AG09309 (cell line): Measurements from ENCODE around the gene KANSL1L.
A peak's percentile ranks its signal among the peaks of the same experiment; 100 is the strongest.

Experiments used
- DNase-seq: peaks from one replicate; pipeline ENCODE4 v3.0.0-alpha.2; 2010; ENCODE audit warnings: low read depth
- H3K4me3 ChIP-seq: 2 replicates; pipeline ENCODE4 v1.5.1; 2011; ENCODE audit warnings: mild to moderate bottlenecking, low read depth, low read length, moderate library complexity; ENCODE audit not compliant: control insufficient read depth
- TF ChIP-seq, protein P1 (sequence below): IDR thresholded peaks from 2 replicates; pipeline ENCODE4 v1.5.1; 2011; ENCODE audit warnings: mild to moderate bottlenecking, low read depth, low read length, inconsistent platforms; ENCODE audit not compliant: insufficient read depth, control insufficient read depth; ENCODE audit errors: missing control alignments

The KANSL1L gene

DNA sequence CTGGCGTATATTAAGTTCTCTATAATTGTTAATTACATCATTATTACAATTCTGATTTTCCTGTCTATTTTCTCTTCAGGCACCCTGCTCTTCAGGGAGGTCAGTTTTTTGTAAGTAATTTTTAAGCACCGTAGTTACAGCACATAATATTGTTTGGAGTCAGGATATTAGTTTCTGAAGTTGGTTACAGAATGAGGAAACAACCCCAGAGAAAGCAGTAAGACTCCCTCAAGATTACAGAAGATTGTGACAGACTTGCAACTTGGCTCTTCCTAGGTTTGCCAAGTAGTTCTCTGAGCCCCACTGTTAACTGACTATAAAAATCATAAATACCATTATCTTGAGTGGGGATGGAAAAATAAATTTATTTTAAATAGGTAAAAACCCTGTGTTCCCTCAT, 167.8 kb downstream of the KANSL1L start:
- DNase-seq = peak; percentile 4
- peak overlapping the region; percentile 94 for H3K4me3 ChIP-seq
- TF ChIP-seq, protein P1, sequence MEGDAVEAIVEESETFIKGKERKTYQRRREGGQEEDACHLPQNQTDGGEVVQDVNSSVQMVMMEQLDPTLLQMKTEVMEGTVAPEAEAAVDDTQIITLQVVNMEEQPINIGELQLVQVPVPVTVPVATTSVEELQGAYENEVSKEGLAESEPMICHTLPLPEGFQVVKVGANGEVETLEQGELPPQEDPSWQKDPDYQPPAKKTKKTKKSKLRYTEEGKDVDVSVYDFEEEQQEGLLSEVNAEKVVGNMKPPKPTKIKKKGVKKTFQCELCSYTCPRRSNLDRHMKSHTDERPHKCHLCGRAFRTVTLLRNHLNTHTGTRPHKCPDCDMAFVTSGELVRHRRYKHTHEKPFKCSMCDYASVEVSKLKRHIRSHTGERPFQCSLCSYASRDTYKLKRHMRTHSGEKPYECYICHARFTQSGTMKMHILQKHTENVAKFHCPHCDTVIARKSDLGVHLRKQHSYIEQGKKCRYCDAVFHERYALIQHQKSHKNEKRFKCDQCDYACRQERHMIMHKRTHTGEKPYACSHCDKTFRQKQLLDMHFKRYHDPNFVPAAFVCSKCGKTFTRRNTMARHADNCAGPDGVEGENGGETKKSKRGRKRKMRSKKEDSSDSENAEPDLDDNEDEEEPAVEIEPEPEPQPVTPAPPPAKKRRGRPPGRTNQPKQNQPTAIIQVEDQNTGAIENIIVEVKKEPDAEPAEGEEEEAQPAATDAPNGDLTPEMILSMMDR = no peak

DNA sequence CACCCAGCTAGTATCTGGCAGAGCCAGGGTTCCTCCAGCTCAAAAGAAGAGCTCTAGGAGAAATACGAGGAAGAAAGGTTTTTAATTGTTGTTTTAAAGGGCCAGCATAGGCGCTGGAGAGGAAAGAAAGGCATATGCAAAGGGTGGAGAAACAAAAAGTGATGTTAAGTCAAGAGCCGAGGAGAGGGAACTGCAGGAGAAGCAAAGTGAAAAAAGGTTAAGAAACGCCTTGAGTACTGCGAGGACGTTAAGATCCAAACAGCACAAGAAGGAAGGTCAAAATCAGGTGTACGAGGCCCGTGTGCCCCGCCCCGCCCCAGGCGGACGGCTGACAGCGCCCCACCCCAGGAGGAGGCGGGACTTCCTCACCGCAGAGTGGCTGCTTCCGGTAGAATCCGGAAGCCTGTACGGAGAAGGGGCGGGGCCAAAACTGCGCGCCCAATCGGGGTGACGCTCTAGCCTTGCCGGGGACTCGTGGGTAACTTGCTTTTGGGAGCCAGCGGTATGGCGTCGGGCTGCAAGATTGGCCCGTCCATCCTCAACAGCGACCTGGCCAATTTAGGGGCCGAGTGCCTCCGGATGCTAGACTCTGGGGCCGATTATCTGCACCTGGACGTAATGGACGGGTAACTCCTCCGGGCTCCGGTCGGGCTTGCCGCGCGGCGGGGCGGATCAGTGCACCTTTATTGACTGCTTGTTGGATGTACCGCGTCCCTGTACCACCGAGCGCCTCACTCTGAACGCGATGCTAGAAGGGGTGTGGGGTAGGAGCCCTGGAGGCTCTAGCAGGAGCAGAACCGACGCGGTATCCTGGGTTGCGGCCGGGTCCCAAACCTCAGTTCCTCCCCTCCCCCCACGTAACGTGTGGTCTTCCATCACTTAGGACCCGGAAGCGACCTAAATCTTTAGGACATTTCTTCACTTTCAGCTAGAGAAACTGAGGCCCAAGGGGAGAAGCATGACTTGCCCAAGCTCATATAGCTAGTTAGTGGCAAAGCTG, 168.8 kb downstream of the KANSL1L start, which contains the start of gene RPE:
Gene RPE (plus strand): TSS at position 481 of the 1,000 bp plus-strand sequence. CDS start 24 bp downstream, at position 505.
- H3K4me3 ChIP-seq = peak within 1 kb of the TSS; percentile 94
- TF ChIP-seq, protein P1 = no peak
- peak; percentile 69 for DNase-seq

DNA sequence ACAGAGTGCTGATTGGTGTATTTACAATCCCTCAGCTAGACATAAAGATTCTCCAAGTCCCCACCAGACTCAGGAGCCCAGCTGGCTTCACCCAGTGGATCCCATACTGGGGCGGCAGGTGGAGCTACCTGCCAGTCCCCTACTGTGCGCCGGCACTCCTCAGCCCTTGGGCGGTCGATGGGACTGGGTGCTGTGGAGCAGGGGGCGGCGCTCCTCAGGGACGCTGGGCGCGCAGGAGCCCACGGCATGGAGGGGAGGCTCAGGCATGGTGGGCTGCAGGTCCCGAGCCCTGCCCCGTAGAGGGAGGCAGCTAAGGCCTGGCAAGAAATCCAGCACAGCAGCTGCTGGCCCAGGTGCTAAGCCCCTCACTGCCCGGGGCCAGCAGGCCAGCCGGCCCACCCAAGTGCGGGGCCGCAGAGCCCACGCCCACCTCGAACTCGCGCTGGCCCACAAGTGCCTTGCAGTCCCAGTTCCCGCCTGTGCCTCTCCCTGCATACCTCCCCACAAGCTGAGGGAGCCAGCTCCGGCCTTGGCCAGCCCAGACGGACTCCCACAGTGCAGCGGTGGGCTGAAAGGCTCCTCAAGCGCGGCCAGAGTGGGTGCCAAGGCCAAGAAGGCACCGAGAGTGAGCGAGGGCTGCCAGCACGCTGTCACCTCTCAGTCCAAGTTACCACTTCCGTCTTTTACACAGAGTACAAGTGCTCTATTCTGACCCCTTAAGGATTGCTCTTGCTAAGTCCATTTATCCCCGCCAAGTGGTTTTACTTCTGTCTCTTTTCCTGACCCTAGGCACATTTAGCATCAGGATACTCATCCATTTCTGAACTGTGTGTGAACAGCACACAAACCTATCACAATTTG, 170.5 kb downstream of the KANSL1L start:
- H3K4me3 ChIP-seq = no peak overlapping the region
- no peak for DNase-seq
- TF ChIP-seq, protein P1 = no peak

DNA sequence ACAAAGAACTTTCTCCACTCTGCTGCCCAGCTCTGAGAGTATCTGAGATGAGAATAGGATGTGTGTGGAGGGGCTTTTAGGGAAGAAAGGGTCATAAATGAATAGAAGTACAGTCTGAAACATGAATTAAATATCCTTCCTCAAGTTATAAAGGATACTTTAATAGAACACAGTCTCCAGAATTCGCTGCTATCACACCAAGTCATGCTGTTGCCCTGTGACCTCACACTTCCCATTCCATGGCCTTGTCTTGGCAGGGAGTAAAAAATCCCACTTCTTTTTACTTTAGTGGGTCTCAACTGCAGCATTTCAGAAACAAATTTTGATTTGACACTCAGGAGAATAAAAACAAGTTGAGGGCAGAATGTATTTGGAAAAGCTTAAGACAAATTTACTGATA, 172.6 kb downstream of the KANSL1L start:
- H3K4me3 ChIP-seq = no peak overlapping the region
- DNase-seq = no peak
- TF ChIP-seq, protein P1 = no peak

DNA sequence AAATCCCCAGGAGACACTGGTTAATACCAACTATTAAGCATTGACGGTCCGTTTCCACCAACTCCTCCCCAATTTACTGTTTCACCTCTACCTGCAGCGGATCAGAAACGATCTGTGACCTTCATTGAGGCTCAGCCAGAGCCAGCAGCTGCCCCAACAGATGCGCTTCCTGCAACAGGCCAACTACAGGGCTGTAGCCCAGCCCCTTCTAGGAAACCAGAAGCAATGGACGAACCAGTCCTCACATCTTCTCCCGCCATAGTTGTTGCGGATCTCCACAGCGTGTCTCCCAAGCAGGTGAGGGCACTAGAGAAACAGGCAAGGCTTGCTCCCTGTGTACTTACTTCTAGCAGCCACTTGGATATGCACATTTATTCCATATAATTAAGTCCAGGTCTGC, 177.2 kb downstream of the KANSL1L start:
- DNase-seq = no peak
- no peak overlapping the region for H3K4me3 ChIP-seq
- TF ChIP-seq, protein P1 = no peak

DNA sequence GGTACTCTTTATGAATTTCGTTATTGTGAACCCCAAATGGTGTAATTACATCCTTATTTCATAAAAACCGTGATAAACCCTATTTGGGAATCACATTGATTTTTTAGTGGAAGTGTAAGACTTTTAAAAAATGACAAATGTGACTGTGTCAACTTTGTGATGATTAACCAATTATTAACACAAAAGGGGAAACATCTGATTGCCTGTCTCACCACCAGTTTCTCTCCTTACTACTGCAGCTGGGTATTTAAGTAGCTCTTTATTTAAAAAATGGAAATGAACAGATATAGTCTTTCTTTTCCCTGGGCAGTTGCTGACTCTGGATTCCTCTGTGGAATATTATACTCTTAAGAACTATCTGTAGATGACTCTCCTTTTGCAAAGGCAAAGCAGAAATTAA, 180.4 kb downstream of the KANSL1L start:
- TF ChIP-seq, protein P1 = no peak

More for the DNA sequence above, 180.4 kb downstream of the KANSL1L start:
- H3K4me3 ChIP-seq = no peak overlapping the region
- DNase-seq = no peak
